WTC11 (cell line): Measurements from ENCODE around the gene GRIA4. TPM values are rescaled to one million over a fixed set of nuclear protein-coding genes. Genes with fewer than 3 reads are reported as not detected.

ENCODE experiments used
- ATAC-seq: fragments of 200-7000 bp; cut with Tn5 transposase; 2 replicates; pipeline ENCODE4 v1.10.0; 2021; ENCODE audit warnings: mild to moderate bottlenecking, moderate library complexity
- CTCF ChIA-PET: fragments of 300-600 bp; sonication (Branson Sonifier 250); formaldehyde crosslinking; loops from one replicate; lab custom pipeline; 2021; ENCODE audit warnings: antibody characterized with exemption; lab: Charles Lee
- POLR2A ChIA-PET: fragments of 350-600 bp; sonication (Branson Sonifier 250); formaldehyde crosslinking; loops from one replicate; lab custom pipeline; 2021; ENCODE audit warnings: antibody characterized with exemption; lab: Charles Lee
- DNase-seq: peaks from one replicate; pipeline ENCODE4 v3.0.0; 2021; ENCODE audit warnings: low spot score
- H3K27ac Mint-ChIP-seq: 2 replicates; pipeline ENCODE4 v1.8.0; 2021; ENCODE audit warnings: mixed read lengths
- H3K27me3 Mint-ChIP-seq: 2 replicates; pipeline ENCODE4 v1.8.0; 2021; ENCODE audit warnings: low read depth, mild to moderate bottlenecking, moderate library complexity, mixed read lengths
- H3K36me3 Mint-ChIP-seq: 2 replicates; pipeline ENCODE4 v1.8.0; 2021; ENCODE audit warnings: mixed read lengths
- H3K4me1 Mint-ChIP-seq: 2 replicates; pipeline ENCODE4 v1.8.0; 2022; ENCODE audit warnings: mixed read lengths
- H3K4me3 Mint-ChIP-seq: 2 replicates; pipeline ENCODE4 v1.8.0; 2021; ENCODE audit warnings: mild to moderate bottlenecking, moderate library complexity, mixed read lengths
- H3K9me3 Mint-ChIP-seq: 2 replicates; pipeline ENCODE4 v1.8.0; 2021; ENCODE audit warnings: mixed read lengths
- GRHL2 ChIP-seq: fragments of 250-450 bp; sonication (Bioruptor Pico); IDR thresholded peaks from 2 replicates; pipeline ENCODE4 v1.8.0; 2022; ENCODE audit warnings: mild to moderate bottlenecking, moderate library complexity; ENCODE audit not compliant: insufficient replicate concordance, severe bottlenecking
- JAZF1 ChIP-seq: fragments of 250-450 bp; sonication (Bioruptor Pico); IDR thresholded peaks from 2 replicates; pipeline ENCODE4 v1.9.0; 2021; ENCODE audit warnings: moderate library complexity, mild to moderate bottlenecking, inconsistent platforms
- NR3C1 ChIP-seq: sonication (generic); formaldehyde crosslinking; conservative IDR thresholded peaks from 2 replicates; pipeline ENCODE4 v1.8.1; 2023; ENCODE audit warnings: low read depth, mild to moderate bottlenecking, missing genetic modification reagents
- ZBTB21 ChIP-seq: sonication (generic); formaldehyde crosslinking; IDR thresholded peaks from 2 replicates; pipeline ENCODE4 v1.8.1; 2023; ENCODE audit warnings: mild to moderate bottlenecking, missing genetic modification reagents, borderline replicate concordance
- ZNF121 ChIP-seq: sonication (generic); formaldehyde crosslinking; IDR thresholded peaks from 2 replicates; pipeline ENCODE4 v1.8.0; 2023; ENCODE audit warnings: missing genetic modification reagents
- ZNF138 ChIP-seq: sonication (generic); formaldehyde crosslinking; conservative IDR thresholded peaks from 2 replicates; pipeline ENCODE4 v1.8.1; 2022; ENCODE audit warnings: mild to moderate bottlenecking, moderate library complexity, missing genetic modification reagents
- total RNA-seq: library from RNA; stranded (reverse); gene quantifications from 3 replicates; pipeline ENCODE4 v1.2.3, GENCODE V29; 2021
- TF ChIP-seq, protein P1 (sequence below): fragments of 250-450 bp; sonication (Bioruptor Pico); IDR thresholded peaks from 2 replicates; pipeline ENCODE4 v1.9.0; 2021; ENCODE audit warnings: mild to moderate bottlenecking, borderline replicate concordance
- TF ChIP-seq, protein P2 (sequence below): fragments of 250-450 bp; sonication (Bioruptor Pico); IDR thresholded peaks from 2 replicates; pipeline ENCODE4 v1.8.0; 2021; ENCODE audit warnings: mild to moderate bottlenecking
- TF ChIP-seq, protein P3 (sequence below): fragments of 250-450 bp; sonication (Bioruptor Pico); IDR thresholded peaks from 2 replicates; pipeline ENCODE4 v1.9.0; 2021; ENCODE audit warnings: mild to moderate bottlenecking
- TF ChIP-seq, protein P4 (sequence below): sonication (generic); formaldehyde crosslinking; IDR thresholded peaks from 2 replicates; pipeline ENCODE4 v1.8.0; 2023; ENCODE audit warnings: mild to moderate bottlenecking, missing genetic modification reagents
- TF ChIP-seq, protein P5 (sequence below): sonication (generic); formaldehyde crosslinking; IDR thresholded peaks from 2 replicates; pipeline ENCODE4 v1.8.0; 2022; ENCODE audit warnings: missing genetic modification reagents
- TF ChIP-seq, protein P6 (sequence below): sonication (generic); formaldehyde crosslinking; IDR thresholded peaks from 2 replicates; pipeline ENCODE4 v1.8.0; 2022; ENCODE audit warnings: mild to moderate bottlenecking, missing genetic modification reagents

Gene GRIA4
- total RNA-seq, 1 experiment from 2014 or later: 11.4 TPM

DNA sequence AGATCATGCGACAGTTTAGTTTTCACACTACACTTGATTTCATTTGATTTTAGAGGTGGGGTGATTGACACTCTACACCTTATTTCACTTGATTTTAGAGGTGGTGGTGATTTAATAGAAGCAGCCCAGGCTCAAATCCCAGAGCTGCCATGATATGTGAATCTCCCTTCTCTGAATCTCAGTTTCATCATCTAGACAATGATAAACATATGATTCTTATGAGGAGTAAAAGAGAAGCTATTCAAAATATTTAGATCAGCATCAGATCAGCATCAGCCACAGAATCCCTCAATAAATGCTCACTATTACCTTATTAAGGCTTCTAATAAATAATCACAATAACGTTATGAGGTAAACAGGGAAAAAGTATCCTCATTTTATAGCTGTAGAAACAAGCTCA, 313.4 kb downstream of the GRIA4 start:
- POLR2A ChIA-PET: no interaction called here
- DNase-seq (no peak), ATAC-seq (no peak)
- Mint-ChIP-seq H3K4me1 (peaks cover 5% of the 10 kb centered on the region), H3K4me3 (no peak overlapping the region), H3K27me3 (no peaks in the 10 kb centered on the region), H3K9me3 (no peaks in the 10 kb centered on the region), H3K36me3 (no peaks in the 10 kb centered on the region), H3K27ac (no peak overlapping the region)
- CTCF ChIA-PET: no interaction called here
- TF ChIP-seq, protein P1, sequence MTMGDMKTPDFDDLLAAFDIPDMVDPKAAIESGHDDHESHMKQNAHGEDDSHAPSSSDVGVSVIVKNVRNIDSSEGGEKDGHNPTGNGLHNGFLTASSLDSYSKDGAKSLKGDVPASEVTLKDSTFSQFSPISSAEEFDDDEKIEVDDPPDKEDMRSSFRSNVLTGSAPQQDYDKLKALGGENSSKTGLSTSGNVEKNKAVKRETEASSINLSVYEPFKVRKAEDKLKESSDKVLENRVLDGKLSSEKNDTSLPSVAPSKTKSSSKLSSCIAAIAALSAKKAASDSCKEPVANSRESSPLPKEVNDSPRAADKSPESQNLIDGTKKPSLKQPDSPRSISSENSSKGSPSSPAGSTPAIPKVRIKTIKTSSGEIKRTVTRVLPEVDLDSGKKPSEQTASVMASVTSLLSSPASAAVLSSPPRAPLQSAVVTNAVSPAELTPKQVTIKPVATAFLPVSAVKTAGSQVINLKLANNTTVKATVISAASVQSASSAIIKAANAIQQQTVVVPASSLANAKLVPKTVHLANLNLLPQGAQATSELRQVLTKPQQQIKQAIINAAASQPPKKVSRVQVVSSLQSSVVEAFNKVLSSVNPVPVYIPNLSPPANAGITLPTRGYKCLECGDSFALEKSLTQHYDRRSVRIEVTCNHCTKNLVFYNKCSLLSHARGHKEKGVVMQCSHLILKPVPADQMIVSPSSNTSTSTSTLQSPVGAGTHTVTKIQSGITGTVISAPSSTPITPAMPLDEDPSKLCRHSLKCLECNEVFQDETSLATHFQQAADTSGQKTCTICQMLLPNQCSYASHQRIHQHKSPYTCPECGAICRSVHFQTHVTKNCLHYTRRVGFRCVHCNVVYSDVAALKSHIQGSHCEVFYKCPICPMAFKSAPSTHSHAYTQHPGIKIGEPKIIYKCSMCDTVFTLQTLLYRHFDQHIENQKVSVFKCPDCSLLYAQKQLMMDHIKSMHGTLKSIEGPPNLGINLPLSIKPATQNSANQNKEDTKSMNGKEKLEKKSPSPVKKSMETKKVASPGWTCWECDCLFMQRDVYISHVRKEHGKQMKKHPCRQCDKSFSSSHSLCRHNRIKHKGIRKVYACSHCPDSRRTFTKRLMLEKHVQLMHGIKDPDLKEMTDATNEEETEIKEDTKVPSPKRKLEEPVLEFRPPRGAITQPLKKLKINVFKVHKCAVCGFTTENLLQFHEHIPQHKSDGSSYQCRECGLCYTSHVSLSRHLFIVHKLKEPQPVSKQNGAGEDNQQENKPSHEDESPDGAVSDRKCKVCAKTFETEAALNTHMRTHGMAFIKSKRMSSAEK (CRISPR knock-in tag): no peak
- TF ChIP-seq, protein P2, sequence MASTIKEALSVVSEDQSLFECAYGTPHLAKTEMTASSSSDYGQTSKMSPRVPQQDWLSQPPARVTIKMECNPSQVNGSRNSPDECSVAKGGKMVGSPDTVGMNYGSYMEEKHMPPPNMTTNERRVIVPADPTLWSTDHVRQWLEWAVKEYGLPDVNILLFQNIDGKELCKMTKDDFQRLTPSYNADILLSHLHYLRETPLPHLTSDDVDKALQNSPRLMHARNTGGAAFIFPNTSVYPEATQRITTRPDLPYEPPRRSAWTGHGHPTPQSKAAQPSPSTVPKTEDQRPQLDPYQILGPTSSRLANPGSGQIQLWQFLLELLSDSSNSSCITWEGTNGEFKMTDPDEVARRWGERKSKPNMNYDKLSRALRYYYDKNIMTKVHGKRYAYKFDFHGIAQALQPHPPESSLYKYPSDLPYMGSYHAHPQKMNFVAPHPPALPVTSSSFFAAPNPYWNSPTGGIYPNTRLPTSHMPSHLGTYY (CRISPR knock-in tag): no peak
- TF ChIP-seq, protein P3, sequence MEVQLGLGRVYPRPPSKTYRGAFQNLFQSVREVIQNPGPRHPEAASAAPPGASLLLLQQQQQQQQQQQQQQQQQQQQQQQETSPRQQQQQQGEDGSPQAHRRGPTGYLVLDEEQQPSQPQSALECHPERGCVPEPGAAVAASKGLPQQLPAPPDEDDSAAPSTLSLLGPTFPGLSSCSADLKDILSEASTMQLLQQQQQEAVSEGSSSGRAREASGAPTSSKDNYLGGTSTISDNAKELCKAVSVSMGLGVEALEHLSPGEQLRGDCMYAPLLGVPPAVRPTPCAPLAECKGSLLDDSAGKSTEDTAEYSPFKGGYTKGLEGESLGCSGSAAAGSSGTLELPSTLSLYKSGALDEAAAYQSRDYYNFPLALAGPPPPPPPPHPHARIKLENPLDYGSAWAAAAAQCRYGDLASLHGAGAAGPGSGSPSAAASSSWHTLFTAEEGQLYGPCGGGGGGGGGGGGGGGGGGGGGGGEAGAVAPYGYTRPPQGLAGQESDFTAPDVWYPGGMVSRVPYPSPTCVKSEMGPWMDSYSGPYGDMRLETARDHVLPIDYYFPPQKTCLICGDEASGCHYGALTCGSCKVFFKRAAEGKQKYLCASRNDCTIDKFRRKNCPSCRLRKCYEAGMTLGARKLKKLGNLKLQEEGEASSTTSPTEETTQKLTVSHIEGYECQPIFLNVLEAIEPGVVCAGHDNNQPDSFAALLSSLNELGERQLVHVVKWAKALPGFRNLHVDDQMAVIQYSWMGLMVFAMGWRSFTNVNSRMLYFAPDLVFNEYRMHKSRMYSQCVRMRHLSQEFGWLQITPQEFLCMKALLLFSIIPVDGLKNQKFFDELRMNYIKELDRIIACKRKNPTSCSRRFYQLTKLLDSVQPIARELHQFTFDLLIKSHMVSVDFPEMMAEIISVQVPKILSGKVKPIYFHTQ (CRISPR knock-in tag): no peak
- TF ChIP-seq, protein P4, sequence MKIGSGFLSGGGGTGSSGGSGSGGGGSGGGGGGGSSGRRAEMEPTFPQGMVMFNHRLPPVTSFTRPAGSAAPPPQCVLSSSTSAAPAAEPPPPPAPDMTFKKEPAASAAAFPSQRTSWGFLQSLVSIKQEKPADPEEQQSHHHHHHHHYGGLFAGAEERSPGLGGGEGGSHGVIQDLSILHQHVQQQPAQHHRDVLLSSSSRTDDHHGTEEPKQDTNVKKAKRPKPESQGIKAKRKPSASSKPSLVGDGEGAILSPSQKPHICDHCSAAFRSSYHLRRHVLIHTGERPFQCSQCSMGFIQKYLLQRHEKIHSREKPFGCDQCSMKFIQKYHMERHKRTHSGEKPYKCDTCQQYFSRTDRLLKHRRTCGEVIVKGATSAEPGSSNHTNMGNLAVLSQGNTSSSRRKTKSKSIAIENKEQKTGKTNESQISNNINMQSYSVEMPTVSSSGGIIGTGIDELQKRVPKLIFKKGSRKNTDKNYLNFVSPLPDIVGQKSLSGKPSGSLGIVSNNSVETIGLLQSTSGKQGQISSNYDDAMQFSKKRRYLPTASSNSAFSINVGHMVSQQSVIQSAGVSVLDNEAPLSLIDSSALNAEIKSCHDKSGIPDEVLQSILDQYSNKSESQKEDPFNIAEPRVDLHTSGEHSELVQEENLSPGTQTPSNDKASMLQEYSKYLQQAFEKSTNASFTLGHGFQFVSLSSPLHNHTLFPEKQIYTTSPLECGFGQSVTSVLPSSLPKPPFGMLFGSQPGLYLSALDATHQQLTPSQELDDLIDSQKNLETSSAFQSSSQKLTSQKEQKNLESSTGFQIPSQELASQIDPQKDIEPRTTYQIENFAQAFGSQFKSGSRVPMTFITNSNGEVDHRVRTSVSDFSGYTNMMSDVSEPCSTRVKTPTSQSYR: no peak
- TF ChIP-seq GRHL2 (CRISPR knock-in tag) (no peak), ZBTB21 (CRISPR knock-in tag) (no peak), ZNF138 (CRISPR knock-in tag) (no peak), JAZF1 (CRISPR knock-in tag) (no peak), ZNF121 (CRISPR knock-in tag) (no peak), NR3C1 (CRISPR knock-in tag) (no peak)
- TF ChIP-seq, protein P5, sequence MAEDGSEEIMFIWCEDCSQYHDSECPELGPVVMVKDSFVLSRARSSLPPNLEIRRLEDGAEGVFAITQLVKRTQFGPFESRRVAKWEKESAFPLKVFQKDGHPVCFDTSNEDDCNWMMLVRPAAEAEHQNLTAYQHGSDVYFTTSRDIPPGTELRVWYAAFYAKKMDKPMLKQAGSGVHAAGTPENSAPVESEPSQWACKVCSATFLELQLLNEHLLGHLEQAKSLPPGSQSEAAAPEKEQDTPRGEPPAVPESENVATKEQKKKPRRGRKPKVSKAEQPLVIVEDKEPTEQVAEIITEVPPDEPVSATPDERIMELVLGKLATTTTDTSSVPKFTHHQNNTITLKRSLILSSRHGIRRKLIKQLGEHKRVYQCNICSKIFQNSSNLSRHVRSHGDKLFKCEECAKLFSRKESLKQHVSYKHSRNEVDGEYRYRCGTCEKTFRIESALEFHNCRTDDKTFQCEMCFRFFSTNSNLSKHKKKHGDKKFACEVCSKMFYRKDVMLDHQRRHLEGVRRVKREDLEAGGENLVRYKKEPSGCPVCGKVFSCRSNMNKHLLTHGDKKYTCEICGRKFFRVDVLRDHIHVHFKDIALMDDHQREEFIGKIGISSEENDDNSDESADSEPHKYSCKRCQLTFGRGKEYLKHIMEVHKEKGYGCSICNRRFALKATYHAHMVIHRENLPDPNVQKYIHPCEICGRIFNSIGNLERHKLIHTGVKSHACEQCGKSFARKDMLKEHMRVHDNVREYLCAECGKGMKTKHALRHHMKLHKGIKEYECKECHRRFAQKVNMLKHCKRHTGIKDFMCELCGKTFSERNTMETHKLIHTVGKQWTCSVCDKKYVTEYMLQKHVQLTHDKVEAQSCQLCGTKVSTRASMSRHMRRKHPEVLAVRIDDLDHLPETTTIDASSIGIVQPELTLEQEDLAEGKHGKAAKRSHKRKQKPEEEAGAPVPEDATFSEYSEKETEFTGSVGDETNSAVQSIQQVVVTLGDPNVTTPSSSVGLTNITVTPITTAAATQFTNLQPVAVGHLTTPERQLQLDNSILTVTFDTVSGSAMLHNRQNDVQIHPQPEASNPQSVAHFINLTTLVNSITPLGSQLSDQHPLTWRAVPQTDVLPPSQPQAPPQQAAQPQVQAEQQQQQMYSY (CRISPR knock-in tag): no peak
- TF ChIP-seq, protein P6, sequence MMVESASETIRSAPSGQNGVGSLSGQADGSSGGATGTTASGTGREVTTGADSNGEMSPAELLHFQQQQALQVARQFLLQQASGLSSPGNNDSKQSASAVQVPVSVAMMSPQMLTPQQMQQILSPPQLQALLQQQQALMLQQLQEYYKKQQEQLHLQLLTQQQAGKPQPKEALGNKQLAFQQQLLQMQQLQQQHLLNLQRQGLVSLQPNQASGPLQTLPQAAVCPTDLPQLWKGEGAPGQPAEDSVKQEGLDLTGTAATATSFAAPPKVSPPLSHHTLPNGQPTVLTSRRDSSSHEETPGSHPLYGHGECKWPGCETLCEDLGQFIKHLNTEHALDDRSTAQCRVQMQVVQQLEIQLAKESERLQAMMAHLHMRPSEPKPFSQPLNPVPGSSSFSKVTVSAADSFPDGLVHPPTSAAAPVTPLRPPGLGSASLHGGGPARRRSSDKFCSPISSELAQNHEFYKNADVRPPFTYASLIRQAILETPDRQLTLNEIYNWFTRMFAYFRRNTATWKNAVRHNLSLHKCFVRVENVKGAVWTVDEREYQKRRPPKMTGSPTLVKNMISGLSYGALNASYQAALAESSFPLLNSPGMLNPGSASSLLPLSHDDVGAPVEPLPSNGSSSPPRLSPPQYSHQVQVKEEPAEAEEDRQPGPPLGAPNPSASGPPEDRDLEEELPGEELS (CRISPR knock-in tag): no peak
